ENCODE results near the gene SH3PXD2B.

SH3PXD2B gene

GRCh38 chr5:172492097-172492840 lies 37.9 kb upstream of the SH3PXD2B start:
- DNase-seq (ENCODE audit: low spot score), result no peak
- TF ChIP-seq CTCF (IDR thresholded peaks at IDR 0.05; ENCODE audit: extremely low read depth, missing control alignments), result no peak

GRCh38 chr5:172491481-172491880 lies 37.2 kb upstream of the SH3PXD2B start:
- DNase-seq (ENCODE audit: low spot score), result no peak
- no peak for TF ChIP-seq CTCF (IDR thresholded peaks at IDR 0.05; ENCODE audit: extremely low read depth, missing control alignments)

- DNase-seq (ENCODE audit: low spot score), result no peak
- TF ChIP-seq CTCF (IDR thresholded peaks at IDR 0.05; ENCODE audit: extremely low read depth, missing control alignments), result no peak
Observed at GRCh38 chr5:172490514-172491461, 36.5 kb upstream of the SH3PXD2B start.

- no peak for DNase-seq (ENCODE audit: low spot score)
- TF ChIP-seq CTCF (IDR thresholded peaks at IDR 0.05; ENCODE audit: extremely low read depth, missing control alignments), result no peak
Observed at GRCh38 chr5:172488221-172488620, 33.9 kb upstream of the SH3PXD2B start.

- DNase-seq (ENCODE audit: low spot score), result no peak
- no peak for TF ChIP-seq CTCF (IDR thresholded peaks at IDR 0.05; ENCODE audit: extremely low read depth, missing control alignments)
Observed at GRCh38 chr5:172487671-172488070, 33.3 kb upstream of the SH3PXD2B start.

- TF ChIP-seq CTCF (IDR thresholded peaks at IDR 0.05; ENCODE audit: extremely low read depth, missing control alignments), result no peak
- no peak for DNase-seq (ENCODE audit: low spot score)
Observed at GRCh38 chr5:172486912-172487311, 32.6 kb upstream of the SH3PXD2B start.

- no peak for DNase-seq (ENCODE audit: low spot score)
- TF ChIP-seq CTCF (IDR thresholded peaks at IDR 0.05; ENCODE audit: extremely low read depth, missing control alignments), result no peak
Observed at GRCh38 chr5:172486451-172486850, 32.1 kb upstream of the SH3PXD2B start.
